Effector memory CD4-positive, alpha-beta T cell (primary cell): Measurements from ENCODE around the gene NOX4.
"Not testable (repeated sequence)": the region's sequence is repeated elsewhere in the genome, so short reads cannot be mapped to it uniquely, and the experiment has no call there.

Experiments used
- DNase-seq, 3 donors: peaks; one replicate each; pipeline ENCODE4 v3.0.0-alpha.2; 2020
- H3K27ac ChIP-seq: 2 replicates; pipeline ENCODE4 v1.7.0; 2013; ENCODE audit warnings: mild to moderate bottlenecking, low read length, moderate library complexity; ENCODE audit not compliant: insufficient read depth, poor library complexity, severe bottlenecking
- H3K27me3 ChIP-seq: replicated peaks from 2 replicates; pipeline ENCODE4 v1.7.0; 2013; ENCODE audit warnings: mild to moderate bottlenecking, low read length; ENCODE audit not compliant: insufficient read depth, control insufficient read depth, poor library complexity, severe bottlenecking
- H3K36me3 ChIP-seq: 2 replicates; pipeline ENCODE4 v1.7.0; 2013; ENCODE audit warnings: mild to moderate bottlenecking, low read length, moderate library complexity; ENCODE audit not compliant: control insufficient read depth, insufficient read depth
- H3K4me1 ChIP-seq: 2 replicates; pipeline ENCODE4 v1.7.0; 2013; ENCODE audit warnings: low read length, mild to moderate bottlenecking; ENCODE audit not compliant: control insufficient read depth, insufficient read depth, poor library complexity, severe bottlenecking
- H3K4me3 ChIP-seq: 2 replicates; pipeline ENCODE4 v1.7.0; 2013; ENCODE audit warnings: low read length, low read depth, mild to moderate bottlenecking; ENCODE audit not compliant: insufficient read depth, poor library complexity, severe bottlenecking
- H3K9me3 ChIP-seq: 2 replicates; pipeline ENCODE4 v1.7.0; 2013; ENCODE audit warnings: mild to moderate bottlenecking, low read length, moderate library complexity; ENCODE audit not compliant: control insufficient read depth

Gene NOX4

GRCh38 chr11:89288004-89288403 is 203.2 kb downstream of the NOX4 start:
- not testable (repeated sequence) for H3K27ac ChIP-seq, H3K27me3 ChIP-seq, H3K4me1 ChIP-seq, H3K9me3 ChIP-seq, H3K36me3 ChIP-seq, H3K4me3 ChIP-seq, DNase-seq

- H3K4me3 ChIP-seq, H3K27me3 ChIP-seq, H3K4me1 ChIP-seq, H3K27ac ChIP-seq, DNase-seq, H3K36me3 ChIP-seq, H3K9me3 ChIP-seq: not testable (repeated sequence)
Observed at GRCh38 chr11:89286601-89287000, 204.6 kb downstream of the NOX4 start.

- not testable (repeated sequence) for H3K4me1 ChIP-seq, H3K9me3 ChIP-seq, H3K27ac ChIP-seq, DNase-seq, H3K4me3 ChIP-seq, H3K36me3 ChIP-seq, H3K27me3 ChIP-seq
Observed at GRCh38 chr11:89281032-89281677, 210.0 kb downstream of the NOX4 start.

- no peak for DNase-seq
- no peak overlapping the region for H3K4me3 ChIP-seq
- H3K4me1 ChIP-seq: no peaks in the 10 kb centered on the region
- no peaks in the 10 kb centered on the region for H3K36me3 ChIP-seq
- H3K27me3 ChIP-seq: no peaks in the 10 kb centered on the region
- H3K9me3 ChIP-seq: no peaks in the 10 kb centered on the region
- no peak overlapping the region for H3K27ac ChIP-seq
Observed at GRCh38 chr11:89279176-89279575, 212.0 kb downstream of the NOX4 start.

- no peaks in the 10 kb centered on the region for H3K36me3 ChIP-seq
- DNase-seq: no peak
- no peaks in the 10 kb centered on the region for H3K9me3 ChIP-seq
- H3K27ac ChIP-seq: no peak overlapping the region
- no peaks in the 10 kb centered on the region for H3K4me1 ChIP-seq
- no peak overlapping the region for H3K4me3 ChIP-seq
- H3K27me3 ChIP-seq: no peaks in the 10 kb centered on the region
Observed at GRCh38 chr11:89275966-89276365, 215.2 kb downstream of the NOX4 start.
